SHP77 (cell line): ENCODE data around the gene ESPL1.

Experiments
- DNase-seq, 2 experiments: peaks; one replicate each; lab custom pipeline; 2025; lab: John Stamatoyannopoulos, UW

ESPL1 gene

GRCh38 chr12:53340398-53340797, 72.3 kb downstream of the ESPL1 start:
- no peak for DNase-seq
